Naive thymus-derived CD8-positive, alpha-beta T cell (primary cell): Measurements from ENCODE around the gene RAVER2. TPM values are rescaled to one million over a fixed set of nuclear protein-coding genes. Genes with fewer than 3 reads are reported as not detected.

Source experiments
- ATAC-seq, 2 donors: fragments of 150-1000 bp; cut with Tn5 transposase in 1 of 2; sonication (Bioruptor Pico), chemical (Tn5 transposase) in 1 of 2; 1 replicate in 1 of 2; 2 replicates in 1 of 2; pipeline ENCODE4 v1.10.0; 2021; ENCODE audit warnings: mild to moderate bottlenecking in 2 of 2, moderate library complexity in 2 of 2
- POLR2A ChIA-PET: fragments of 350-600 bp; sonication (Branson Sonifier 250); formaldehyde crosslinking; loops from one replicate; lab custom pipeline; 2021; ENCODE audit warnings: antibody characterized with exemption; lab: Charles Lee
- DNase-seq, 10 donors: peaks; one replicate each; pipeline versions ENCODE4 v3.0.0 to v3.0.0-alpha.2; 2020 to 2022
- H3K27ac Mint-ChIP-seq, 10 donors: one replicate each; pipeline ENCODE4 v1.8.0; 2020 to 2022; ENCODE audit warnings: mild to moderate bottlenecking in 10 of 10, mixed read lengths in 10 of 10, moderate library complexity in 4 of 10, inconsistent platforms in 1 of 10
- H3K27me3 Mint-ChIP-seq, 5 donors: one replicate each; pipeline ENCODE4 v1.8.0; 2021 to 2022; ENCODE audit warnings: mixed read lengths in 5 of 5
- H3K36me3 Mint-ChIP-seq, 3 donors: one replicate each; pipeline ENCODE4 v1.8.0; 2020 to 2022; ENCODE audit warnings: mixed read lengths in 3 of 3, mild to moderate bottlenecking in 2 of 3, inconsistent platforms in 1 of 3
- H3K4me1 Mint-ChIP-seq, 4 donors: one replicate each; pipeline ENCODE4 v1.8.0; 2021 to 2022; ENCODE audit warnings: mixed read lengths in 4 of 4
- H3K4me3 Mint-ChIP-seq, 10 donors: one replicate each; pipeline ENCODE4 v1.8.0; 2020 to 2022; ENCODE audit warnings: mild to moderate bottlenecking in 10 of 10, mixed read lengths in 10 of 10, moderate library complexity in 6 of 10, inconsistent platforms in 1 of 10
- H3K9me3 Mint-ChIP-seq, 9 donors: one replicate each; pipeline ENCODE4 v1.8.0; 2020 to 2022; ENCODE audit warnings: mixed read lengths in 9 of 9, mild to moderate bottlenecking in 3 of 9, inconsistent platforms in 1 of 9, moderate library complexity in 1 of 9
- polyA plus RNA-seq, 3 donors: library from polyadenylated mRNA; unstranded; fragments of 300-500 nt; fragmentation: Illumina TruSeq; gene quantifications; one replicate each; pipeline ENCODE4 v1.2.3, GENCODE V29; 2021
- total RNA-seq, 8 experiments: library from RNA in 2 of 8; stranded (reverse) in 2 of 8; gene quantifications; one replicate each; pipeline ENCODE4 v1.2.3 and lab custom pipeline; 2021 to 2026

The RAVER2 gene
- total and polyA plus RNA-seq, 5 experiments from 2014 or later, result 0.48 to 6.1 (median 1.8) TPM

GRCh38 chr1:64873576-64873975, 128.7 kb downstream of the RAVER2 start:
- ATAC-seq (no peak), DNase-seq (no peak)
- H3K36me3 Mint-ChIP-seq, result peaks cover 8 to 85% (median 33%) of the 10 kb centered on the region in 3 donors
- H3K9me3 Mint-ChIP-seq, result no peaks in the 10 kb centered on the region
- H3K4me3 Mint-ChIP-seq, result peak overlapping the region in 1 of 10 donors; percentile 28
- peaks cover 38 to 76% (median 58%) of the 10 kb centered on the region in 4 donors for H3K4me1 Mint-ChIP-seq
- H3K27ac Mint-ChIP-seq, result peak overlapping the region in 3 of 10 donors; percentile 30 to 74 (median 38)
- POLR2A ChIA-PET, result interaction anchor here (1.4 kb wide), 1 partner anchor 93 kb away, joined by 4 read pairs; the partner anchor contains the start of gene JAK1
- H3K27me3 Mint-ChIP-seq, result no peaks in the 10 kb centered on the region

- DNase-seq, result no peak
- Mint-ChIP-seq H3K36me3 (peaks cover 8 to 83% (median 32%) of the 10 kb centered on the region in 3 donors), H3K9me3 (no peaks in the 10 kb centered on the region), H3K27me3 (no peaks in the 10 kb centered on the region), H3K4me1 (peaks cover 37 to 80% (median 63%) of the 10 kb centered on the region in 4 donors), H3K4me3 (peak overlapping the region in 2 of 10 donors; percentile 55 to 72), H3K27ac (peak overlapping the region in 7 of 10 donors; percentile 21 to 88 (median 75))
- no peak for ATAC-seq
- POLR2A ChIA-PET, result no interaction called here
Observed at GRCh38 chr1:64874666-64875065, 129.8 kb downstream of the RAVER2 start.

- peak overlapping the region in 9 of 10 donors; percentile 36 to 86 (median 79) for H3K27ac Mint-ChIP-seq
- H3K4me1 Mint-ChIP-seq, result peaks cover 37 to 84% (median 66%) of the 10 kb centered on the region in 4 donors
- peaks cover 8 to 79% (median 32%) of the 10 kb centered on the region in 3 donors for H3K36me3 Mint-ChIP-seq
- H3K9me3 Mint-ChIP-seq, result no peaks in the 10 kb centered on the region
- H3K4me3 Mint-ChIP-seq, result peak overlapping the region in 7 of 10 donors; percentile 27 to 79 (median 58)
- ATAC-seq (no peak), DNase-seq (no peak)
- POLR2A ChIA-PET, result interaction anchor here (4.3 kb wide), 1 partner anchor 90 kb away, joined by 43 read pairs; the partner anchor contains the start of gene JAK1
- H3K27me3 Mint-ChIP-seq, result no peaks in the 10 kb centered on the region
Observed at GRCh38 chr1:64875101-64875500, 130.2 kb downstream of the RAVER2 start.

- Mint-ChIP-seq H3K36me3 (peaks cover 8 to 79% (median 32%) of the 10 kb centered on the region in 3 donors), H3K4me3 (peak overlapping the region in 9 of 10 donors; percentile 9 to 82 (median 41)), H3K4me1 (peaks cover 38 to 89% (median 71%) of the 10 kb centered on the region in 4 donors), H3K27me3 (no peaks in the 10 kb centered on the region), H3K9me3 (no peaks in the 10 kb centered on the region), H3K27ac (peak overlapping the region in 9 of 10 donors; percentile 52 to 94 (median 85))
- no peak for DNase-seq
- POLR2A ChIA-PET, result interaction anchor here (4.3 kb wide), 1 partner anchor 90 kb away, joined by 43 read pairs; the partner anchor contains the start of gene JAK1
- no peak for ATAC-seq
Observed at GRCh38 chr1:64875606-64876005, 130.7 kb downstream of the RAVER2 start.

GRCh38 chr1:64877151-64877550, 132.3 kb downstream of the RAVER2 start:
- Mint-ChIP-seq H3K9me3 (no peaks in the 10 kb centered on the region), H3K27ac (peak overlapping the region; percentile 49 to 94 (median 84)), H3K4me1 (peaks cover 30 to 89% (median 78%) of the 10 kb centered on the region in 4 donors), H3K4me3 (peak overlapping the region; percentile 50 to 82 (median 70)), H3K36me3 (peaks cover 4 to 74% (median 28%) of the 10 kb centered on the region in 3 donors), H3K27me3 (no peaks in the 10 kb centered on the region)
- ATAC-seq, result peak; percentile 96 to 98
- POLR2A ChIA-PET, result interaction anchor here (0.9 to 4.3 kb wide), 9 partner anchors 10 to 191 kb away, joined by 3 to 43 read pairs (median 5); partner anchors contain the start of gene JAK1
- peak in 8 of 10 donors; percentile 38 to 91 (median 68) for DNase-seq

GRCh38 chr1:64877598-64877997, 132.7 kb downstream of the RAVER2 start:
- H3K27me3 Mint-ChIP-seq, result no peaks in the 10 kb centered on the region
- POLR2A ChIA-PET, result interaction anchor here (0.9 to 4.3 kb wide), 8 partner anchors 10 to 190 kb away, joined by 3 to 43 read pairs (median 5); partner anchors contain the start of gene JAK1
- peak in 1 of 2 donors; percentile 29 for ATAC-seq
- peak overlapping the region in 9 of 10 donors; percentile 50 to 82 (median 71) for H3K4me3 Mint-ChIP-seq
- H3K4me1 Mint-ChIP-seq, result peaks cover 32 to 91% (median 78%) of the 10 kb centered on the region in 4 donors
- DNase-seq, result no peak
- H3K9me3 Mint-ChIP-seq, result no peaks in the 10 kb centered on the region
- peak overlapping the region; percentile 33 to 94 (median 84) for H3K27ac Mint-ChIP-seq
- peaks cover 0 to 74% (median 24%) of the 10 kb centered on the region in 3 donors for H3K36me3 Mint-ChIP-seq

GRCh38 chr1:64878090-64878489, 133.2 kb downstream of the RAVER2 start:
- Mint-ChIP-seq H3K27me3 (no peaks in the 10 kb centered on the region), H3K36me3 (peaks cover 0 to 74% (median 20%) of the 10 kb centered on the region in 3 donors), H3K9me3 (no peaks in the 10 kb centered on the region), H3K4me3 (peak overlapping the region in 7 of 10 donors; percentile 39 to 82 (median 72)), H3K27ac (peak overlapping the region; percentile 33 to 94 (median 84)), H3K4me1 (peaks cover 33 to 91% (median 82%) of the 10 kb centered on the region in 4 donors)
- DNase-seq, result no peak
- POLR2A ChIA-PET, result interaction anchor here (1.6 to 4.3 kb wide), 3 partner anchors 84 to 190 kb away, joined by 5 to 43 read pairs (median 6); partner anchors contain the start of gene JAK1
- ATAC-seq, result no peak

- Mint-ChIP-seq H3K27ac (peak overlapping the region in 9 of 10 donors; percentile 8 to 89 (median 69)), H3K36me3 (peaks cover 0 to 71% (median 21%) of the 10 kb centered on the region in 3 donors), H3K9me3 (no peaks in the 10 kb centered on the region), H3K27me3 (no peaks in the 10 kb centered on the region), H3K4me3 (peak overlapping the region in 3 of 10 donors; percentile 2 to 20 (median 5)), H3K4me1 (peaks cover 32 to 91% (median 85%) of the 10 kb centered on the region in 4 donors)
- no peak for ATAC-seq
- POLR2A ChIA-PET, result interaction anchor here (1.8 to 4.3 kb wide), 2 partner anchors 86 to 189 kb away, joined by 6 to 43 read pairs; partner anchors contain the start of gene JAK1
- no peak for DNase-seq
Observed at GRCh38 chr1:64878931-64879611, 134.2 kb downstream of the RAVER2 start.

- ATAC-seq, result no peak
- peak overlapping the region in 1 of 10 donors; percentile 10 for H3K4me3 Mint-ChIP-seq
- peaks cover 0 to 74% (median 18%) of the 10 kb centered on the region in 3 donors for H3K36me3 Mint-ChIP-seq
- H3K9me3 Mint-ChIP-seq, result no peaks in the 10 kb centered on the region
- peaks cover 35 to 91% (median 86%) of the 10 kb centered on the region in 4 donors for H3K4me1 Mint-ChIP-seq
- H3K27ac Mint-ChIP-seq, result peak overlapping the region in 9 of 10 donors; percentile 6 to 62 (median 27)
- H3K27me3 Mint-ChIP-seq, result no peaks in the 10 kb centered on the region
- no peak for DNase-seq
- POLR2A ChIA-PET, result interaction anchor here (0.6 kb wide), 1 partner anchor 22 kb away, joined by 3 read pairs; no protein-coding TSS in a partner anchor
Observed at GRCh38 chr1:64880449-64880848, 135.6 kb downstream of the RAVER2 start.

GRCh38 chr1:64881281-64881680, 136.4 kb downstream of the RAVER2 start:
- Mint-ChIP-seq H3K9me3 (no peaks in the 10 kb centered on the region), H3K27ac (peak overlapping the region in 9 of 10 donors; percentile 33 to 75 (median 63)), H3K27me3 (no peaks in the 10 kb centered on the region), H3K4me3 (no peak overlapping the region), H3K4me1 (peaks cover 33 to 91% (median 84%) of the 10 kb centered on the region in 4 donors), H3K36me3 (peaks cover 0 to 77% (median 13%) of the 10 kb centered on the region in 3 donors)
- POLR2A ChIA-PET, result interaction anchor here (0.6 kb wide), 1 partner anchor 21 kb away, joined by 3 read pairs; no protein-coding TSS in a partner anchor
- DNase-seq, result no peak
- no peak for ATAC-seq
